WTC11 (cell line): Measurements from ENCODE around the gene BICRA. TPM values are rescaled to one million over a fixed set of nuclear protein-coding genes. Genes with fewer than 3 reads are reported as not detected.

Source experiments
- ATF1 ChIP-seq: sonication (generic); formaldehyde crosslinking; IDR thresholded peaks from 2 replicates; pipeline ENCODE4 v1.8.1; 2023; ENCODE audit warnings: mild to moderate bottlenecking, moderate library complexity, missing genetic modification reagents
- CREM ChIP-seq: sonication (generic); formaldehyde crosslinking; IDR thresholded peaks from 2 replicates; pipeline ENCODE4 v1.8.1; 2022; ENCODE audit warnings: mild to moderate bottlenecking, missing genetic modification reagents, moderate library complexity
- E2F1 ChIP-seq: sonication (generic); formaldehyde crosslinking; IDR thresholded peaks from 2 replicates; pipeline ENCODE4 v1.8.0; 2022; ENCODE audit warnings: mild to moderate bottlenecking, missing genetic modification reagents
- E2F5 ChIP-seq: sonication (generic); formaldehyde crosslinking; IDR thresholded peaks from 2 replicates; pipeline ENCODE4 v1.8.1; 2022; ENCODE audit warnings: mild to moderate bottlenecking, moderate library complexity, missing genetic modification reagents
- ESRRA ChIP-seq: sonication (generic); formaldehyde crosslinking; IDR thresholded peaks from 2 replicates; pipeline ENCODE4 v1.8.1; 2022; ENCODE audit warnings: mild to moderate bottlenecking, missing genetic modification reagents, borderline replicate concordance
- FOXP1 ChIP-seq: sonication (generic); formaldehyde crosslinking; IDR thresholded peaks from 2 replicates; pipeline ENCODE4 v1.8.0; 2022; ENCODE audit warnings: missing genetic modification reagents, mild to moderate bottlenecking, moderate library complexity, borderline replicate concordance
- GRHL2 ChIP-seq: fragments of 250-450 bp; sonication (Bioruptor Pico); IDR thresholded peaks from 2 replicates; pipeline ENCODE4 v1.8.0; 2022; ENCODE audit warnings: mild to moderate bottlenecking, moderate library complexity; ENCODE audit not compliant: insufficient replicate concordance, severe bottlenecking
- JUN ChIP-seq: sonication (generic); formaldehyde crosslinking; IDR thresholded peaks from 2 replicates; pipeline ENCODE4 v1.8.0; 2023; ENCODE audit warnings: mild to moderate bottlenecking, missing genetic modification reagents
- NFYB ChIP-seq: sonication (generic); formaldehyde crosslinking; conservative IDR thresholded peaks from 2 replicates; pipeline ENCODE4 v1.8.0; 2022; ENCODE audit warnings: low read depth, missing genetic modification reagents
- SOX15 ChIP-seq: fragments of 250-450 bp; sonication (Bioruptor Pico); IDR thresholded peaks from 2 replicates; pipeline ENCODE4 v1.9.0; 2021; ENCODE audit warnings: mild to moderate bottlenecking
- TEAD4 ChIP-seq: sonication (generic); formaldehyde crosslinking; IDR thresholded peaks from 2 replicates; pipeline ENCODE4 v1.8.0; 2022; ENCODE audit warnings: mild to moderate bottlenecking, missing genetic modification reagents
- TP53 ChIP-seq: sonication (generic); formaldehyde crosslinking; IDR thresholded peaks from 2 replicates; pipeline ENCODE4 v1.8.1; 2023; ENCODE audit warnings: mild to moderate bottlenecking, missing genetic modification reagents
- ZNF232 ChIP-seq: sonication (generic); formaldehyde crosslinking; IDR thresholded peaks from 2 replicates; pipeline ENCODE4 v1.8.0; 2022; ENCODE audit warnings: mild to moderate bottlenecking, missing genetic modification reagents
- ZNF263 ChIP-seq: sonication (generic); formaldehyde crosslinking; IDR thresholded peaks from 2 replicates; pipeline ENCODE4 v1.8.1; 2022; ENCODE audit warnings: low read depth, mild to moderate bottlenecking, moderate library complexity, missing genetic modification reagents
- ZNF416 ChIP-seq: fragments of 250-450 bp; sonication (Bioruptor Pico); IDR thresholded peaks from 2 replicates; pipeline ENCODE4 v1.9.0; 2021; ENCODE audit warnings: mild to moderate bottlenecking, inconsistent platforms
- ZSCAN18 ChIP-seq: fragments of 250-450 bp; sonication (Bioruptor Pico); IDR thresholded peaks from 2 replicates; pipeline ENCODE4 v2.1.2; 2022; ENCODE audit warnings: mild to moderate bottlenecking, moderate library complexity
- total RNA-seq: library from RNA; stranded (reverse); gene quantifications from 3 replicates; pipeline ENCODE4 v1.2.3, GENCODE V29; 2021
- TF ChIP-seq, protein P1 (sequence below): sonication (generic); formaldehyde crosslinking; IDR thresholded peaks from 2 replicates; pipeline ENCODE4 v1.8.1; 2023; ENCODE audit warnings: mild to moderate bottlenecking, moderate library complexity, missing genetic modification reagents
- TF ChIP-seq, protein P2 (sequence below): sonication (generic); formaldehyde crosslinking; IDR thresholded peaks from 2 replicates; pipeline ENCODE4 v1.8.1; 2023; ENCODE audit warnings: mild to moderate bottlenecking, missing genetic modification reagents, moderate library complexity
- TF ChIP-seq, protein P3 (sequence below): fragments of 200-600 bp; IDR thresholded peaks from 2 replicates; pipeline ENCODE4 v1.8.0; 2022; ENCODE audit warnings: antibody characterized with exemption

The BICRA gene
- total RNA-seq, 1 experiment from 2014 or later: 30.3 TPM

DNA sequence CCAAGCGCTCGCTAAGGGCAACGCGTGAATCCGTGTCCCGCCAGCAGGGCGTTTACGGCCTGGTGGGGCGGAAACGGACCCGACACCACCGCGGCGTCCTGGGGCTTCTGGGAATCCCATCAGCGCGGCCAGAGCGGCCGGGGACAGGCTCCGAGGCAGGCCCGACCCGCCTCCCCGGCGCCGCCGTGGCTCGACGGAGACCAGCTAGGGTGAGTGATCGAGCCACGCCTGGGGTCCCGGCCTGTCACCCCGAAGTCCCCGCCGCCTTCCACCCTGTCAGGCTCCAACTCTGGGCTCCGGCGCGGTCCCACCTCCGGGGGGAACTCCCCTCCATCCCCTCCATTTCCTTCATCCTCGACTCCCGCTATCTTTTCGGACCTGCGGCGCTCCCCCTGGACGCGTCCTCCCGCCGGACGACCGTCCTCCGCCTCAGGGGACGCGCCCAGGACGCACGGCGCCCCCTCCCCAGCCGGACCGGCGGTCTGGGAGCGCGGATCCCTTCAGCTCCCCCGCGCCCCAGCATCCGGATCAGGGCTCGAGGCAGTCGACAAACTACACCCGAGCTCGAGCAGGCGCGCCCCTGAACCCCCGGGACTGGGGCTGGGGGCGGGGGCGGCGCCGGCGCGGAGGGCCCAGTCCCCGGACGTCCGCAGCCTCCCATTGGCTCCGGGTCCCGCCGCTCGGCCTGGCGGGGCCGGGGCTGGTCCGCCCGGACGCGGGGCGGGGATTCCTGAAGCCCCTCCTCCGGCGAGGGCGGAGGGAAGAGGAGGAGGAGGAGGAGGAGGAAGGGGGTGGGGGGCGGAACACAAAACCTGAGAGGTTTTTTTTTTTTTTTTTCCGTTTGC lies 638 bp upstream of the BICRA start (continued):
- TF ChIP-seq GRHL2 (CRISPR knock-in tag) (no peak), TEAD4 (no peak), ESRRA (CRISPR knock-in tag) (no peak), ZNF232 (no peak), E2F5 (peak; percentile 76; the same call in 1 of the 2 replicates), TP53 (CRISPR knock-in tag) (no peak; the same call in 1 of the 2 replicates), ZNF263 (CRISPR knock-in tag) (no peak; the same call in 1 of the 2 replicates), ZSCAN18 (CRISPR knock-in tag) (no peak), NFYB (peak; percentile 84), FOXP1 (CRISPR knock-in tag) (peak; percentile 69), ZNF416 (0 out of 2 replicates have a peak, but pooled peaks have one; percentile 2), SOX15 (CRISPR knock-in tag) (no peak), ATF1 (CRISPR knock-in tag) (no peak), E2F1 (CRISPR knock-in tag) (peak; percentile 29; the same call in 1 of the 2 replicates), CREM (CRISPR knock-in tag) (peak; percentile 71; the same call in 1 of the 2 replicates), JUN (CRISPR knock-in tag) (no peak)
- TF ChIP-seq, protein P1, sequence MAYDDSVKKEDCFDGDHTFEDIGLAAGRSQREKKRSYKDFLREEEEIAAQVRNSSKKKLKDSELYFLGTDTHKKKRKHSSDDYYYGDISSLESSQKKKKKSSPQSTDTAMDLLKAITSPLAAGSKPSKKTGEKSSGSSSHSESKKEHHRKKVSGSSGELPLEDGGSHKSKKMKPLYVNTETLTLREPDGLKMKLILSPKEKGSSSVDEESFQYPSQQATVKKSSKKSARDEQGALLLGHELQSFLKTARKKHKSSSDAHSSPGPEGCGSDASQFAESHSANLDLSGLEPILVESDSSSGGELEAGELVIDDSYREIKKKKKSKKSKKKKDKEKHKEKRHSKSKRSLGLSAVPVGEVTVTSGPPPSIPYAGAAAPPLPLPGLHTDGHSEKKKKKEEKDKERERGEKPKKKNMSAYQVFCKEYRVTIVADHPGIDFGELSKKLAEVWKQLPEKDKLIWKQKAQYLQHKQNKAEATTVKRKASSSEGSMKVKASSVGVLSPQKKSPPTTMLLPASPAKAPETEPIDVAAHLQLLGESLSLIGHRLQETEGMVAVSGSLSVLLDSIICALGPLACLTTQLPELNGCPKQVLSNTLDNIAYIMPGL: peak; percentile 70
- TF ChIP-seq, protein P2, sequence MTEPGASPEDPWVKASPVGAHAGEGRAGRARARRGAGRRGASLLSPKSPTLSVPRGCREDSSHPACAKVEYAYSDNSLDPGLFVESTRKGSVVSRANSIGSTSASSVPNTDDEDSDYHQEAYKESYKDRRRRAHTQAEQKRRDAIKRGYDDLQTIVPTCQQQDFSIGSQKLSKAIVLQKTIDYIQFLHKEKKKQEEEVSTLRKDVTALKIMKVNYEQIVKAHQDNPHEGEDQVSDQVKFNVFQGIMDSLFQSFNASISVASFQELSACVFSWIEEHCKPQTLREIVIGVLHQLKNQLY (CRISPR knock-in tag): no peak
- TF ChIP-seq, protein P3, sequence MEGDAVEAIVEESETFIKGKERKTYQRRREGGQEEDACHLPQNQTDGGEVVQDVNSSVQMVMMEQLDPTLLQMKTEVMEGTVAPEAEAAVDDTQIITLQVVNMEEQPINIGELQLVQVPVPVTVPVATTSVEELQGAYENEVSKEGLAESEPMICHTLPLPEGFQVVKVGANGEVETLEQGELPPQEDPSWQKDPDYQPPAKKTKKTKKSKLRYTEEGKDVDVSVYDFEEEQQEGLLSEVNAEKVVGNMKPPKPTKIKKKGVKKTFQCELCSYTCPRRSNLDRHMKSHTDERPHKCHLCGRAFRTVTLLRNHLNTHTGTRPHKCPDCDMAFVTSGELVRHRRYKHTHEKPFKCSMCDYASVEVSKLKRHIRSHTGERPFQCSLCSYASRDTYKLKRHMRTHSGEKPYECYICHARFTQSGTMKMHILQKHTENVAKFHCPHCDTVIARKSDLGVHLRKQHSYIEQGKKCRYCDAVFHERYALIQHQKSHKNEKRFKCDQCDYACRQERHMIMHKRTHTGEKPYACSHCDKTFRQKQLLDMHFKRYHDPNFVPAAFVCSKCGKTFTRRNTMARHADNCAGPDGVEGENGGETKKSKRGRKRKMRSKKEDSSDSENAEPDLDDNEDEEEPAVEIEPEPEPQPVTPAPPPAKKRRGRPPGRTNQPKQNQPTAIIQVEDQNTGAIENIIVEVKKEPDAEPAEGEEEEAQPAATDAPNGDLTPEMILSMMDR: no peak
- TF ChIP-seq, all 79 proteins: peak for 16
